Hematopoietic multipotent progenitor cell treated with erythropoietin and hydrocortisone succinate and interleukin-3 and kit ligand, for 15 days (in vitro differentiated cells): ENCODE data around the gene CHD9.
A peak's percentile ranks its signal among the peaks of the same experiment; 100 is the strongest.
"Not testable (repeated sequence)": the region's sequence is repeated elsewhere in the genome, so short reads cannot be mapped to it uniquely, and the experiment has no call there.

Source experiments
- DNase-seq: peaks from one replicate; pipeline ENCODE4 v3.0.0-alpha.2; 2015; ENCODE audit warnings: low spot score

The CHD9 gene

DNA sequence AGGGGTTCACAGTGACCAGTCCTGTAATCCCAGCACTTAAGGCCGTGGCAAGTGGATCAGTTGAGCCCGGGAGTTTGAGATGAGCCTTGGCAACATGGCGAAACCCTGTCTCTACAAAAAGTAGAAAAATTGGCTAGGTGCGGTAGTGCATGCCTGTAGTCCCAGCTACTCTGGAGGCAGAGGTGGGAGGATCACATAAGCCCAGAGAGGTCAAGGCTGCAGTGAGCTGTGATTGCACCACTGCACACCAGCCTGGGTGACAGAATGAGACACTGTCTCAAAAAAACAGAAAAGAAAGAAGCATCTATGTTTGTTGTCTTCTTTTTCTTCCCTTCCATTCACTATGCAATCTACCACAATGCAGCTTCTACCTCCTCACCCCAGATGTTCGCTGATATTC, 227.5 kb downstream of the CHD9 start:
- no peak for DNase-seq

GRCh38 chr16:53282975-53283946, 228.5 kb downstream of the CHD9 start:
- peak; percentile 55 for DNase-seq

DNA sequence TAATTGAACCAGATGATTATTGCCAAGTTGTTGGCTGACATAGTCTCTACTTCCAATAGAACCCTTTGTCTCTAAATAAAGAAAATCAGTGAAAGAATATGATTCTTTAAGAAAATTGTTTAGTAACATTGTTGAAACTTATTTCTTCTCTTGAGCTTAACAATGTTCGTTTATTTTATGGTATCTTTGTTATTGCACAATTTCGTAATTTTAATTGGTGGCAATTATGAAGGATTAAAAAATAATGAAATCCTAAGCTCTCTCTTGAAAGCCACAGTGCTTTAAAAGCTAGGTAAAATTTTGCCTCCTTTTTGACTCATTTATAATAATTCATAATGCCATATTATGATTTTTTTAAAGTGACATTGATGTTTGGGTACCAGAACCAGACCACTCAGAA, 230.4 kb downstream of the CHD9 start:
- no peak for DNase-seq

DNA sequence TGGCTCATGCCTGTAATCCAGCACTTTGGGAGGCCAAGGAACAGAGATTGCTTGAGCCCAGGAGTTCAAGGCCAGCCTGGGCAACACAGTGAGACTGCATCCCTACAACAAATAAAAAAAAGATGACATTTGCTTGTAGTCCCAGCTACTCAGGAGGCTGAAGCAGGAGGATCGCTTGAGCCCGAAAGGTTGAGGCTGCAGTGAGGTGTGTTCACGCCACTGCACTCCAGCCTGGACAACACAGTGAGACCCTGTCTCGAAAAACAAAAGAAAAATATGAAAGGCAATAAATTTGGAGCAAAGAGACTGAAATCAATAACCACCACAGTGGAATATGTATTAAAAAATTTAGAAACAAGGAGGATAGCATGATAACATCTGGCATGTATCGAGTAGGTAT, 235.7 kb downstream of the CHD9 start:
- no peak for DNase-seq

GRCh38 chr16:53291757-53292392, 237.1 kb downstream of the CHD9 start:
- DNase-seq = no peak

DNA sequence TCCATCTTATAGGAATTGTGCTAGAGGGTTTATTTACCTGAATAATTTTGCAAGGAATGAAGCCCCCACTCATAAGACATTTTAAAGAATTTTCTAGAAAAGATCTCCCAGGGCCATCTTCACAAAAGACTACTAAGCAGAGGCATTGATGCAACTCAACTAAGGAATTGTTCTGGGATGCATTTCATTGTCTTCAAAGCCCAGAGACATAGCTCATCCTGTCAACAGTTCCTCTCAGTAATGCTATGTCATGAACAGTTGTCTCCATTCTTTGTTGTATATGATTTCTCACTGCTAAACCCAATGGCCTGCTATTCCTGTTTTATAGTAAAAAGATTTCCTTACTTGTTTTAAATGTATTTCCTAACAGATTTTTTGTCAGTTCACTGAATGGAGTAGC, 242.7 kb downstream of the CHD9 start:
- no peak for DNase-seq

- DNase-seq = no peak
Observed at GRCh38 chr16:53304334-53304733, 249.5 kb downstream of the CHD9 start.

DNA sequence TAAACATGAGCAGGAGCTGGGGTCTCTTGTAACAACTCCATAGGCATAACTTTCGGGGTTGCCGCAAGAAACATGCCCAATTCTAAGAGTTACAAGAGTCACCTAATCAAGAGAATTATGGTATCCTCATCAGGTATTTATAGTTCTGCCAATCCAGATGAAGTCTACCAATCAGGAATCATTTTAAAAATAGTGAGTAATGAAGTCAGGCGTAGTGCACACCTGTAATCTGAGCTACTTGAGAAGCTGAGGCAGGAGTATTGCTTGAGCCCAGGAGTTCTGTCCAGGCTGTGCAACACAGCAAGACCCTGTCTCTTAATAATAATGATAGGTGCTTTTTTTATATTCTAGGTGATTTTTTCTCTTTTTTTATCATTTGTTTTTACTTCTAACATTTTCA, 251.0 kb downstream of the CHD9 start:
- DNase-seq = no peak

DNA sequence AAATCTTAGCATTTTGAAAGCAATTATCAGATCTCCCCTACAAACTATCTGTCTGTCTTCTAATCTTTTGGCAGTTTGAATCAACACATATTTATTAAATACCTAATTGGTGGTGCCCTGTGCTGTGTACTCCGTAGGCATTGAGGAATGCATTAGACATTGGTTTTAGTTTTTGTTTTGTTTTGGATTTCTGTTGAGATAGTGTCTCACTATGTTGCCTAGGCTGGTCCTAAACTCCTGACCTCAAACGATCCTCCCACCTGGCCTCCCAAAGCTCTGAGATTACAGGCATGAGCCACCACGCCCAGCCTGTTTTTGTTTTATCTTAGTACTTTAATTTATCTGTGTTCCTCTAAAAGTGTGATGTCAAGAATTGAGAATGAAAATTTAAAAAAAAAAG, 254.7 kb downstream of the CHD9 start:
- DNase-seq = no peak

DNA sequence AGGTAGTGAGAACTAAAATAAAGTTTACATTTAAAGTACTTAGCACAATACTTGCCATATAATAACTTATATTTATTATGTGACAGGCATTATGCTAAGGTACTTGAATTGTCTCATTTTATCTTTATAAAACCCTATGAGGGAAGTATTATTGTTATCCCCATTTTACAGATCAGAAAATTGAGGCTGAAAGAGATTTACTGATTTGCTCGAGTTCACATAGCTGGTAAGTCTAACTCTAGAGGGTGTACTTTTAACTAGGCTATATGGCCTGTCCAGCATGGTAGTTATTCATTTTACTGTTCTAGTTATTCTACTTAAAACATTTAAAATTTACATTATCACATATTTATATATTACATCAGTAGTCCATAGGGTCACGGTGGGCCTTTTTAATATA, 266.2 kb downstream of the CHD9 start:
- DNase-seq = no peak

- DNase-seq = no peak
Observed at GRCh38 chr16:53323924-53324323, 269.1 kb downstream of the CHD9 start.

- DNase-seq = not testable (repeated sequence)
Observed at GRCh38 chr16:53330991-53331390, 276.2 kb downstream of the CHD9 start.

DNA sequence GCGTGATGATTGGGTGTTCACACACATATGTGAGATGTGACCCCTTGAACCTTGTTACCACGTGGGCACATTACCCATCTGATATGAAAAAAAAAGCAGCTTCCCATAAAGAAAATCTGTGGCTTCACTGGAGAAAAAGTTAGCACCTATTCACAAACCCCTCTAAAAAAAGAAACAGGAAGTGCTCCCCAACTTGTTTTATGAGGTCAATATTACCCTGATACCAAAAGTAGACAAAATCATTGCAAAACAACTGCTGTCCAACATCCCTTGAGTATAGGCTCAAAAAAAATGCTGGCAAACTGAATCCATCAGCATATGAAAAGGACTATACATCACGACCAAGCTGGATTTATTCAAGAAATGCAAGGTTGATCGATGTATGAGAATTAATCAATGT, 279.8 kb downstream of the CHD9 start:
- no peak for DNase-seq

DNA sequence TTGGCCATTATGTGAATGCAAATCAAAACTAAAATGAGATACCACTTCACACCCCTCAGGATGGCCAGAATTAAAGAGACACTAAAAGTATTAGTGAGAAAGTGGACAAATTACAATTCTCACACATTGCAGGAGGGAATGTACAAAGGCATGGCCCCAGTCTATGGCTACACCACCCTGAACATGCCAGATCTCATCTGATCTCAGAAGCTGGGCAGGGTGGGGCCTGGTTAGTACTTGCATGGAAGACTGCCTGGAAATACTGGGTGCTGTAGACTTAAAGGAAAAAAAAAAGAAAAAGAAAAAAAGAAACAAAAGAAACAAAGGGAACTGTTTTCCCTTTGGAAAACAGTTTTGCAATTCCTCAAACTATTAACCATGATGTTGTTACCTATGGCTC, 282.5 kb downstream of the CHD9 start:
- no peak for DNase-seq

DNA sequence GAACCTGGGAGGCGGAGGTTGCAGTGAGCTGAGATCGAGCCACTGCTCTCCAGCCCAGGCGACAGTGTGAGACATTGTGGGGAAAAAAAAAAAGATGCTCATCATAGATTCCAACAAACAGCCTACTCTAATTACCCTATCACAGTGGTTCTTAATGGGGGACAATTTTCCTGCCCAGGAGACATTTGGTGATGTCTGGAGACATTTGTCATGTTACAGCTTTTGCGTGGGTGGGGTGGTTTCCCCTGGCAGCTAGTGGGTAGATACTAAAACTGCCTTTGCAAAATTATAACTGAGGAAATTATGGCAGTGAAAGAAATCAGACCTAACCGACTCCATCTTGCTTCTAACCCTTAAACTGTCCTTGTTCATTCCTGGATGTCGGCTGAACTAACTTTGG, 287.0 kb downstream of the CHD9 start:
- DNase-seq = no peak

DNA sequence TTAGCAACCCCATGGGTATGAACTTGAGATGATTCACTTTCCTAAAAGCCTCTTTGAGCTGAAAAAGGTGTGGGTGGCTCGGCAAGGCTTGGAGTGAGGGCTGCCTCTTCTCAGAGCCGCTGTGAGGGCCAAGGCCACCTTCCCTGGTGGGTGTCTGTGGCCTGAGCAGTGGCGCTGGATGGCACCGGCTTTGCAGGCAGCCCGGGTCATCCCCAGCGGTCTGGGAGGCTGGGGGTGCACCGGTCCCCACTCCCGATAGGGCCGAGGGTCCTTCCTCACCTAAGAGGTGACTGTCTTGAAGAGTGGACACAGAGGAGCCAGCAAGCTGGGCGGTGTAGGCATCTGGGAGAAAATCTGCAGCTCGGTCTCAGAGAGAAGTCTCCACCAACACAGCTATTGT, 300.3 kb downstream of the CHD9 start:
- DNase-seq = no peak

DNA sequence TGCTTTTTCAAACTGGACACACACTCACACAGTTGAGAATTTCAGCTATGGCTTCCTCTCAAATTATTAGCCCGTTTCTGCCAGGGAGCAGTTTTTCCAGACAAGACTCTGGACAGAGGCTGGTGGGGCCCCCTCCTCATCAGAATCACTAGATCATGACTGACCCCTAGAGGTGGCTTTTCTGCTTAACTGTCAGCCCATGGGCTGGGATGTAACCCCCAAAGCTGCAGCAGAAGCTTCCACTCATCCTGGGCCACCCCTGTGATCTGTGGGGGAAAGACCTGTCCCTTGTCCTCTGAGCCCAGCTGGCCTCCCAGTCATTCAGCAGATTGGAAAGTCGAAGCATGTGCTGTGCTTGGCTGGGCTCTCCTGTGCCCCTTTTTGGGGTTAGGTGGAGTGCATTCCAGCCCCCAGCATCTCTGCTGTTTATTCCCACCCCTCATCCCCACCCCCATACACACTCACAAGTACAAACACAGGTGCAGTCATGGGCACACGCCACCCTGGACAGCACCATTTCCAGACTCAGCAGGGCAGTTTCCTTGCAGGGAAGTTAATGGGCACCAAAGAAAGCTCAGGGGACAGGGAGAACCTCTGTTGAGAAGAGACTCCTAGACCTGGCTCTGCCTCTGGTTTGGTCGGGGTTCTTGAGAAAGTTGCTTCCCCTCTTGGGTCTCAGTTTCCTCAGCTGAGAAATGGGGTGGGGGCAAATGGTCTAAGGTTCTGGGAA, 301.9 kb downstream of the CHD9 start:
- no peak for DNase-seq

DNA sequence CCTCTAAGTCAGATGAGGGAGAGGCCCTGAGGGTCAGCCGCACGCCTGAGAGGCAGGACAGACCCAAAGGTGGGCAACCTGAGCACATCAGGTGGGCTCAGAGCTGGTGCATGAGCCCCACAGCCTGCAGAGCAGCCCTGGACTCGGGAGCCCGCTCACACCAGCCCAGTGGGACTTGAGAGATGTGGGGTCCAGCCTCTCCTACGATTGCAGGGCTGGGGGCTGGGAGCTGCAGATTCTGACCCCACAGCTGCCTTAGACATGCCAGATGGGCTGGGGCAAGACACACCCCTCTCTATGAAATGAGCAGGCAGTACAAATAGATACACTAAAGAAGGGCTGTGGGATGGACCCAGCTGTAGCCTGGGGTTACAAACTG, 302.4 kb downstream of the CHD9 start:
- DNase-seq = no peak

GRCh38 chr16:53357955-53358354, 303.2 kb downstream of the CHD9 start:
- DNase-seq = no peak

GRCh38 chr16:53358884-53359283, 304.1 kb downstream of the CHD9 start:
- DNase-seq = no peak

GRCh38 chr16:53369921-53370320, 315.1 kb downstream of the CHD9 start:
- DNase-seq = no peak

GRCh38 chr16:53370827-53371226, 316.0 kb downstream of the CHD9 start:
- DNase-seq = no peak
